Measurements from ENCODE around the gene IZUMO1. TPM values are rescaled to one million over a fixed set of nuclear protein-coding genes. Genes with fewer than 3 reads are reported as not detected.

Gene IZUMO1
- total and polyA plus RNA-seq, 2 of the 8 experiments (the other 6 are each of a cell fraction or from before 2014, with no cell fraction given) = 0.33 to 1.8 TPM

- no peak overlapping the region for H2BK15ac ChIP-seq (ENCODE audit: low read length)
- WGBS, 2 experiments (ENCODE audit: extremely low coverage in 1 of 2, insufficient coverage in 1 of 2, insufficient read length in 1 of 2, insufficient replicate concordance in 2 of 2, low coverage in 1 of 2, low lambda C conversion rate in 2 of 2, missing lambda C conversion rate in 1 of 2) = 89% methylated on average over 20 of the region's 20 CpGs; no CpG with 5 or more reads in 1 of the 2 experiments
- H2BK20ac ChIP-seq (ENCODE audit: low read length) = no peak overlapping the region
- no peak overlapping the region for H3K9ac ChIP-seq (replicated peaks in 1 of 4; ENCODE audit: extremely low read depth in 1 of 4, low read depth in 3 of 4, low read length in 3 of 4)
- H3K4ac ChIP-seq (replicated peaks; ENCODE audit: insufficient read length, low read depth, low read length) = no peak overlapping the region
- no peak overlapping the region for H3K4me3 ChIP-seq (ENCODE audit: extremely low read depth in 1 of 4, insufficient read depth in 2 of 4, low read depth in 3 of 4, low read length in 4 of 4)
- H3K27ac ChIP-seq (ENCODE audit: low read depth, low read length) = no peak overlapping the region; the same call in 1 of the 2 replicates
- FAIRE-seq = no peak
- no peak overlapping the region for H3K4me2 ChIP-seq (ENCODE audit: insufficient read depth in 1 of 2, low read depth in 2 of 2, low read length in 2 of 2)
- no peaks in the 10 kb centered on the region for H3K79me2 ChIP-seq (ENCODE audit: control insufficient read depth in 1 of 2, insufficient read depth in 2 of 2, low read length in 2 of 2)
- no peaks in the 10 kb centered on the region for H3K4me1 ChIP-seq (replicated peaks in 1 of 4; ENCODE audit: control insufficient read depth in 3 of 4, insufficient read depth in 4 of 4, low read length in 3 of 4)
- H2BK12ac ChIP-seq (ENCODE audit: low read depth, low read length) = peak overlapping the region; percentile 39; the same call in 1 of the 2 replicates
- H3K56ac ChIP-seq (replicated peaks; ENCODE audit: insufficient read length, low read depth, low read length) = no peak overlapping the region
- no peak overlapping the region; the same call in 1 of the 2 replicates for H2BK5ac ChIP-seq (ENCODE audit: low read depth, low read length)
- H2BK120ac ChIP-seq (replicated peaks; ENCODE audit: low read depth, low read length) = no peak overlapping the region
- no peaks in the 10 kb centered on the region for H3K79me1 ChIP-seq (ENCODE audit: low read depth, low read length)
- ChIA-PET CTCF (ENCODE audit: partially characterized antibody) (interaction anchor here (0.5 to 2.2 kb wide), 5 partner anchors 13 to 1644 kb away, joined by 3 to 8 read pairs (median 4); no protein-coding TSS in a partner anchor), POLR2A (ENCODE audit: partially characterized antibody) (interaction anchor here (0.9 to 5.0 kb wide), 9 partner anchors 9 to 101 kb away, joined by 3 to 39 read pairs (median 4); partner anchors contain the start of genes FUT2 and PPP1R15A)
- no peaks in the 10 kb centered on the region for H3K9me3 ChIP-seq (ENCODE audit: insufficient read depth in 2 of 2, low read depth in 1 of 2, low read length in 1 of 2)
- H4K91ac ChIP-seq (replicated peaks; ENCODE audit: insufficient read length, low read length) = no peak overlapping the region
- peak overlapping the region; percentile 86 for H2AFZ ChIP-seq (ENCODE audit: low read length)
- H2AK5ac ChIP-seq (ENCODE audit: low read depth, low read length) = no peak overlapping the region
- H3K27me3 ChIP-seq (replicated peaks in 1 of 4; ENCODE audit: control insufficient read depth in 3 of 4, extremely low read depth in 1 of 4, insufficient read depth in 3 of 4, low read length in 3 of 4) = no peaks in the 10 kb centered on the region
- no peak overlapping the region for H3K14ac ChIP-seq (ENCODE audit: insufficient read length)
- no peak for DNase-seq (ENCODE audit: low read depth in 1 of 2, low spot score in 2 of 2)
- no peaks in the 10 kb centered on the region for H3K36me3 ChIP-seq (ENCODE audit: control insufficient read depth in 2 of 4, insufficient read depth in 4 of 4, low read length in 3 of 4)
- no peak overlapping the region for H3K23ac ChIP-seq (ENCODE audit: insufficient read length)
- no peak overlapping the region for H4K5ac ChIP-seq (ENCODE audit: insufficient read length, low read depth, low read length)
- no peak overlapping the region; the same call in none of the 2 replicates for H3K18ac ChIP-seq (ENCODE audit: extremely low read depth, low read length)
- H4K20me1 ChIP-seq (replicated peaks in 1 of 2; ENCODE audit: control insufficient read depth in 1 of 2, insufficient read depth in 2 of 2, low read length in 2 of 2) = no peaks in the 10 kb centered on the region
- H4K8ac ChIP-seq (ENCODE audit: extremely low read depth, insufficient read depth, low read length) = 0 out of 2 replicates have a peak overlapping the region, but pooled peaks have one; percentile 75
- H3K23me2 ChIP-seq (ENCODE audit: low read depth, low read length) = no peaks in the 10 kb centered on the region
- TF ChIP-seq JUN (IDR thresholded peaks at IDR 0.05; ENCODE audit: low read depth, low read length) = no peak
- TF ChIP-seq KDM1A (IDR thresholded peaks at IDR 0.05; ENCODE audit: borderline replicate concordance, low read length) = no peak
- no peak for TF ChIP-seq BCL11A (IDR thresholded peaks at IDR 0.05; ENCODE audit: low read depth in 2 of 2, low read length in 2 of 2)
- TF ChIP-seq TBP (IDR thresholded peaks at IDR 0.05; ENCODE audit: low read depth, low read length) = no peak
- TF ChIP-seq CBX8 (IDR thresholded peaks at IDR 0.05; ENCODE audit: borderline replicate concordance, low read depth, low read length) = no peak
- TF ChIP-seq SAP30 (IDR thresholded peaks at IDR 0.05; ENCODE audit: insufficient read depth, insufficient replicate concordance, low read length) = no peak
- TF ChIP-seq RXRA (IDR thresholded peaks at IDR 0.05; ENCODE audit: insufficient read depth, low read depth, low read length) = no peak
- no peak for TF ChIP-seq SIRT6 (IDR thresholded peaks at IDR 0.05; ENCODE audit: low read length)
- TF ChIP-seq TEAD4 (IDR thresholded peaks at IDR 0.05; ENCODE audit: low read depth, low read length) = no peak
- TF ChIP-seq POLR2A (IDR thresholded peaks at IDR 0.05; ENCODE audit: control extremely low read depth in 1 of 2, low read depth in 2 of 2, low read length in 2 of 2) = no peak
Measured at GRCh38 chr19:48770734-48771472, 24.2 kb upstream of the IZUMO1 start.
